ENCODE results near the gene RXFP1.

Gene RXFP1

GRCh38 chr4:158681629-158682028 is 159.9 kb downstream of the RXFP1 start:
- H3K27ac Mint-ChIP-seq: no peak overlapping the region
- no peak for DNase-seq (ENCODE audit: low spot score)
- H3K4me3 Mint-ChIP-seq: no peak overlapping the region
- no peaks in the 10 kb centered on the region for H3K9me3 Mint-ChIP-seq
- peaks cover 1% of the 10 kb centered on the region for H3K36me3 Mint-ChIP-seq (ENCODE audit: low read depth)
- no peaks in the 10 kb centered on the region for H3K27me3 Mint-ChIP-seq (ENCODE audit: low read depth)
- H3K4me1 Mint-ChIP-seq (ENCODE audit: low read depth): peaks cover 2% of the 10 kb centered on the region

DNA sequence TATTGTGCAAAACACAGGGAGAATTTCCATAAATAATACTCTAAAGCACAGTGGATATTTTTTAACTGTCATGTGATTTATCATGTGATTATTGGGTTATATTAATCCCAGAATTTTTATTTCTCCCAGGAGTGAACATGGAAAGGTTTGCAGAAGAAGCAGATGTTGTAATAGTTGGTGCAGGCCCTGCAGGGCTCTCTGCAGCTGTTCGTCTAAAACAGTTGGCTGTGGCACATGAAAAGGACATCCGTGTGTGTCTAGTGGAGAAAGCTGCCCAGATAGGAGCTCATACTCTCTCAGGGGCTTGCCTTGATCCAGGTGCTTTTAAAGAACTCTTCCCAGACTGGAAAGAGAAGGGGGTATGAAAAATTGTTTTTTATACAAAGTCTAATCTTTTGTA is 160.4 kb downstream of the RXFP1 start:
- H3K4me3 Mint-ChIP-seq: no peak overlapping the region
- peaks cover 2% of the 10 kb centered on the region for H3K4me1 Mint-ChIP-seq (ENCODE audit: low read depth)
- H3K36me3 Mint-ChIP-seq (ENCODE audit: low read depth): peaks cover 3% of the 10 kb centered on the region

DNA sequence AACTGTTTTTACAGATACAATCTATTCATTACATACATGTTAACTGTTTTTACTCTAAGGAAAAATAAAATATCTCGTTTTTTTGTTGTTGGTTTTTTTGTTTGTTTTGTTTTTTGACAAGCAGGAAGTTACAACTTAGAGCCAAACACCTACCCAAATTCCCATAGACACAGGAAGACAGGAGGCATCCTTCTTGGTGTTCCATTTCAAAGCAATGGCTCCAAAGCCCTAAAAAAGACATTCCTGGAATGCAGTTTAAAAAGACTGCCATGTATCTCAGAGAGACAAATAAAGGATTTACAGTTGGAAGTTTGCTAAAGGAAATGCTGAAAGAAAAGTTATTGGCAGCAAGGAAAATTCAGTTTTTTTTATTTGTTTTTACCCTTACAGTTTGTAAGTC is 167.1 kb downstream of the RXFP1 start:
- no peak overlapping the region for H3K4me3 Mint-ChIP-seq
- peaks cover 2% of the 10 kb centered on the region for H3K4me1 Mint-ChIP-seq (ENCODE audit: low read depth)
- no peaks in the 10 kb centered on the region for H3K27me3 Mint-ChIP-seq (ENCODE audit: low read depth)
- H3K36me3 Mint-ChIP-seq (ENCODE audit: low read depth): peaks cover 7% of the 10 kb centered on the region
- no peak overlapping the region for H3K27ac Mint-ChIP-seq
- DNase-seq (ENCODE audit: low spot score): no peak
- no peaks in the 10 kb centered on the region for H3K9me3 Mint-ChIP-seq

More for the DNA sequence above, 160.4 kb downstream of the RXFP1 start:
- DNase-seq (ENCODE audit: low spot score): no peak
- Mint-ChIP-seq H3K9me3 (no peaks in the 10 kb centered on the region), H3K27me3 (ENCODE audit: low read depth) (no peaks in the 10 kb centered on the region), H3K27ac (no peak overlapping the region)
